Measurements from ENCODE around the gene SLC35D1. TPM values are rescaled to one million over a fixed set of nuclear protein-coding genes. Genes with fewer than 3 reads are reported as not detected.

Gene SLC35D1
- polyA plus RNA-seq, 1 of the 3 experiments (the other 2 are of a cell fraction), result 4.8 TPM

- DNase-seq, result no peak
- TF ChIP-seq SMC3 (IDR thresholded peaks at IDR 0.05; ENCODE audit: low read depth, low read length) (no peak), ELF1 (IDR thresholded peaks at IDR 0.05) (no peak), PBX3 (IDR thresholded peaks at IDR 0.05) (no peak), EZH2phosphoT487 (IDR thresholded peaks at IDR 0.05; ENCODE audit: borderline replicate concordance, low read depth) (no peak), NFIC (IDR thresholded peaks at IDR 0.05; ENCODE audit: borderline replicate concordance) (no peak), TAF1 (IDR thresholded peaks at IDR 0.05; ENCODE audit: borderline replicate concordance, low read depth, low read length) (no peak), FOSL2 (IDR thresholded peaks at IDR 0.05; ENCODE audit: borderline replicate concordance, low read depth) (no peak), FOXM1 (IDR thresholded peaks at IDR 0.05; ENCODE audit: low read depth) (no peak), JUND (IDR thresholded peaks at IDR 0.05) (no peak), TCF12 (IDR thresholded peaks at IDR 0.05) (no peak), RAD21 (IDR thresholded peaks at IDR 0.05; ENCODE audit: low read length) (no peak), RFX5 (IDR thresholded peaks at IDR 0.05; ENCODE audit: low read length) (no peak), USF1 (IDR thresholded peaks at IDR 0.05; ENCODE audit: borderline replicate concordance, low read depth) (no peak), GABPA (IDR thresholded peaks at IDR 0.05; ENCODE audit: low read depth) (no peak), POLR2AphosphoS5 (IDR thresholded peaks at IDR 0.05; ENCODE audit: low read depth, low read length) (no peak), FOXJ3 (CRISPR knock-in tag; IDR thresholded peaks at IDR 0.05) (no peak), EP300 (IDR thresholded peaks at IDR 0.05; ENCODE audit: borderline replicate concordance in 1 of 2, low read depth in 1 of 2, low read length in 1 of 2) (no peak), RXRA (IDR thresholded peaks at IDR 0.05; ENCODE audit: borderline replicate concordance, low read depth) (no peak), CTCF (IDR thresholded peaks at IDR 0.05) (no peak)
- Histone ChIP-seq H3K9ac (no peak overlapping the region), H3K4me3 (ENCODE audit: low read depth in 2 of 2, low read length in 1 of 2) (no peak overlapping the region), H3K9me3 (no peaks in the 10 kb centered on the region), H3F3A (replicated peaks; ENCODE audit: insufficient read depth) (peaks cover 7% of the 10 kb centered on the region), H3K79me2 (ENCODE audit: insufficient read depth) (no peaks in the 10 kb centered on the region), H4K20me1 (ENCODE audit: insufficient read depth) (no peaks in the 10 kb centered on the region), H3K36me3 (replicated peaks in 1 of 2; ENCODE audit: control insufficient read depth in 1 of 2, insufficient read depth in 2 of 2, low read length in 1 of 2) (peaks cover 16 to 26% of the 10 kb centered on the region in 2 experiments), H2AFZ (ENCODE audit: low read depth) (no peak overlapping the region), H3K27me3 (ENCODE audit: insufficient read depth) (no peaks in the 10 kb centered on the region), H3K4me2 (no peak overlapping the region), H3K4me1 (ENCODE audit: control insufficient read depth in 1 of 2, insufficient read depth in 2 of 2, low read depth in 1 of 2, low read length in 1 of 2) (peaks cover 0 to 3% of the 10 kb centered on the region in 2 experiments; a peak in 1 of 4 replicates), H3K27ac (ENCODE audit: low read depth in 2 of 2, low read length in 1 of 2) (no peak overlapping the region), H3K9me2 (no peaks in the 10 kb centered on the region)
- CTCF ChIA-PET, result interaction anchor here (3.0 kb wide), 1 partner anchor 150 kb away, joined by 14 read pairs; no protein-coding TSS in a partner anchor
- POLR2A ChIA-PET, result no interaction called here
These were observed 55.0 kb downstream of the SLC35D1 start for GRCh38 chr1:66998972-66999371.
